ENCODE data around the gene MME.
"Not testable (repeated sequence)": the region's sequence is repeated elsewhere in the genome, so short reads cannot be mapped to it uniquely, and the experiment has no call there.

MME gene

DNA sequence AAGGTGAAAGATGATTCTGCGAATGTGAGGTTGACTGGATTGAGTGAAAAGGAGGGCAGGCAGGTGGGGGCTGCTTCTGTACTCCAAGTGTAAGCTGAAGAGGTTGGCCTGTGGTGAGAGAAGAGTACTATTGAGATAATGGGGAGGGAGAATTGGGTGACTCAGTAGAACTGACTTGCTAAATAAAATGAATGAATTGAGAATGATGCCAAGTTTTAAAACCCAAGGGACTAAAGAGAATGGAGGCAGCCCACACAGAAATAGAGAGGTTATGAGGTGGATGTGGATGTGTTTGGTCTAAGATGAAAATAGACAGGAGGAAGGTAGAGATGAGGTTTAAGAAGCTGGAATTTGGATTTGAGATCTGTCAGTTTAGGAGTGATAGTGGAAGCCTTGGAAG, 5.9 kb downstream of the MME start:
- no peak for DNase-seq

DNA sequence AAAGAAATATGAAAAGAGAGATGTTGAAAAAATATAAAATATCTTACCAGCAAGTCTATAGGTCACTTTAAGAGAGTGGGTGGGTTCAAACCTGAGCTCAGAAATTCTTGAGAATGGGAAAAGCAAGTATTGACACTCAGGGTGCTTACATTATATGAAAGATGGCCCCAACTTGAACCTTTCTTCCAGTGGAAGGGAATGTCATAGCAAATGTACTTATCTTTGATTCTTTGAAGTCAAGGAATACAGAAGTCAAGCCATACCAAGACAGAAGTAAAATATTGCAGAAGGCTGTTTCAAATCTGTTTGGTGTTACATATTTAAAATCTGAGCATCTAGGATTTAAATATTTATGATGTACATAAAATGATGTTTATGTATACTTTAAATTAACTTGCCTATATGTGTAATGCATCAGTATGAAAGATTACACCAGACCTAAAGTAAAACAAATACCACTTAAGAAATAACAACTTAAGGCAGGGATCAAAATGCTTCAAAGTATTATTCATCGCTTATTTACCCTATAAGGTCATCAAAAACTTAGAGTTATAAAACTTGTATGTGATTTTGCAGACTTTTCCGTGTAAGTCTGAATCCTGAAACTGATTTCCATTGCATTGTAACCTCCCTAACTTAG, 8.7 kb downstream of the MME start:
- DNase-seq, result no peak

DNA sequence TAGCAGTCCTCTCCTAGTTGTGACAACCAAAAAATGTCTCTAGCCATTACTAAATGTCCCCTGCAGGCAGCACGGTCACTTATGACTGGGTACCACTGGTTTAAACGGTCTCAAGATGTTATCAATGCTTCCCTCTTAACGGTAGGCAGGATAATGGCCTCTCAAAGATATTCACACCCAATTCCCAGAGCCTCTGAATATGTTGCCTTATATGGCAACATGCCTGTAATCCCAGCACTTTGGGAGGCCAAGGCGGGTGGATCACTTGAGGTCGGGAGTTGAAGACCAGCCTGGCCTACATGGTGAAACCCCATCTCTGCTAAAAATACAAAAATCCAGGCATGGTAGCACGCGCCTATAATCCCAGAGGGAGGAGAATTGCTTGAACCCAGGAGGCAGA, 9.4 kb downstream of the MME start:
- DNase-seq, result no peak

DNA sequence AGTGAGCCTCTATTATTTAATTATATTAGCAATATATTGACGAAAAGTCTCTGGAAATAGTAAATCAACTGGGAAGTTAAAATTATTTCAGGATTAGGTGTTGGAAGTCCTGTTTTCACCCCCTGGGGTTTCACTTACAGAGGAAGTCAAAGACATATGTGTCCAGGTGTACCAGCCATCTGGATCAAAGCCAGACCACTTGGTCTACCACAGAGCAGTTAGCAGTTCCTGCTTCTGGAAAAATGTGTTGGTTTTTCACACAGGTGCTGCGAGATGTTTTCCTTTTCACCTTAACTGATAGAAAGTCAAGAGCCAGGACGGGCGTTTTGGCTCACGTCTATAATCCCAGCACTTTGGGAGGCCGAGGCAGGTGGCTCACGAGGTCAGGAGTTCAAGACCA, 13.1 kb downstream of the MME start:
- no peak for DNase-seq

DNA sequence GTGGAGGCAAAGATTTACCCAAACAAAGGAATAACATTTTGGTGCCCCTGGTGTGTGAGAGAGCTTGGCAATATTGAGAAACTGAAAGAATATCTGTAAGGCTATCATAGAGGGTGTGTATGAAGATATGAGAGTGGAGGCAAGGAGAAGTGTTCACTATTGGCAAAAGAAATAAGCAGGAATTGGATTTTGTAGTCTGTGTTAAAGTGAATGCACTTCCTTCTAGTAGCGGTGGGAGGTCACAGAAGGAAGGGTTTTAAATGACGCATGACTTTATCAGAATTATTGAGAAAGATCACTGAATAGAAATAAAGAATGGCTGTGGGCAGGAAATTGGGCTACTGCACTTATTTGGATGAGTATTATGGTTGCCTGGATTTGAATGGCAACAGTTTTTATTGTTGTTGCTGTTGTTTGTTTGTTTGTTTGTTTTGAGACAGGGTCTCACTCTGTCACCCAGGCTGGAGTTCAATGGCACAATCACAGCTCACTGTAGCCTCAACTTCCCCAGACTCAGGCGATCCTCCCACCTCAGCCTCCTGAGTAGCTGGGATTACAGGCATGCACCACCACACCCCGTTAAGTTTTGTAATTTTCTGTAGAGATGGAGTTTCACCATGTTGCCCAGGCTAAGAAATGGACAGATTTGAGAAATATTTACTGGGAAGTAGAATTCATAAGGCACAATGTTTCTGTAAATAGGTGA, 16.3 kb downstream of the MME start:
- DNase-seq, result no peak

DNA sequence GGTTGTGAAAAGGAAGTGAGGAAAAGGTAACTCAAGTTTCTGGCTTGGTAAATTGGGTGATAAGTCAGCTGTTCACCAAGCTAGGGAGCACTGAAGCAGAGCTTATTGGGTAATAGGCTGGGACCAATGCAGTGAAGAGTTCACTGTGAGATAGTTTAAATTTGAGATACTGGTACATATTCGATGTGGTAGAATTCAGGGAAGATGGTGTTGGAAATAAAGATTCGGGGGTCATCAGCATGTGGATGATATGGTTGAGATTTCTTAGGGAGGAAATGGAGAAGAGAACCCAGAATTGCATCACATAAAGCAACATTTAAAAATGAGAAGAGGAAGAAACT, 16.9 kb downstream of the MME start:
- DNase-seq, result no peak

DNA sequence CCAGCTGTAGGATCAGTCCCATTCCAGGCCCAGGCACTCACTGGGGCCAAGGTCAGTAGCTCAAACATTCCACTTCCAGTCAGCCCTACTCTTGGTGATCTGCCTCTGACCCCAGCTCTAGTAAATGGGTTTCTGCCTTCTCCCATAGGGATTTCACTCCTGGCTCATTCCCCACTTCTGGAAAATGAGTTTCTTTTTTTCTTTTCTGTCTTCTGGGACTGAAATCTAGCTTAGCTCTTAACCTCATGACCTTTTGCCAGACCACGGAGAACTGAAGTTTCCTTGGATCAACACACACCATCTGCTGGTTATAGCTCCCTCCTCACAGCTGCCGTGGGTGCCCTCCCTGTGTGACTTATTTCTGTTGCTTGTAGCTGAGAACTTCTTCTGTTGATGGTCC, 21.3 kb downstream of the MME start:
- DNase-seq, result no peak

DNA sequence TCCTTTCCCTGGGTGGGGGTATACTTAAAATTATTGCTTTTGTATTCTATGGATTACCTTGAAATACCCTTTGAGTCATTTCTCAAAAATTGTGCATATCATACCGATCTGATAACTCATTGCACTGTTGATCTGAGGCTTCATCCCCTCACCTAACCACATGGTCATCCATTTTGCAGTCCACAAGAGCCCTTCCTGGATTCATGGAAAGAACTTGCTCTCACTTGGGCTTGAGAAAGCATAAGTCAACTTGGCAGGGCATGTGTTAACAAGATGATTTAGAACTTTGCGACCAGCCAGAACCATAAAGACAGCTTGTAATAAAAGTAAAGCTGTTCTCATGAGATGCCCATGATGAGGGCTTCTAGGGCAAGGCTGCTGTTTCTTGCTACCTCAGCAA, 22.2 kb downstream of the MME start:
- no peak for DNase-seq

DNA sequence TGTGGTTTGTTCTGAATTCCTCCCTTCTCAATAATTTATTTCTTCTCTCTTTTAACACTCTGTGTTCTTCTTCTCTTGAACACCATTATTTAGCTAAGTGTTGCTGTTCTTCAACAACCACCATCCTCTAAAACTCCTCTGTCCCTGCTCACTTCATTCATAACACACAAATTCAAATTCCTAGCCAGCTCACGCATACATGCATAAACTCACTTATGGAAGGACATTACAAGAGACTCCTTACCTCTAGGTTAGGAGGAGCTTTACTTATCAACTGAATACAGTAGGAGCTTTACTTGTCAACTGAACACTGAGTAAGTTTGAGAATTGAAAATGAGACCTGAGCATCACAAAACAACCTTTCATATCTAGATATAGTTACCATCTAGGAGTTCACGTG, 23.6 kb downstream of the MME start:
- DNase-seq, result no peak

DNA sequence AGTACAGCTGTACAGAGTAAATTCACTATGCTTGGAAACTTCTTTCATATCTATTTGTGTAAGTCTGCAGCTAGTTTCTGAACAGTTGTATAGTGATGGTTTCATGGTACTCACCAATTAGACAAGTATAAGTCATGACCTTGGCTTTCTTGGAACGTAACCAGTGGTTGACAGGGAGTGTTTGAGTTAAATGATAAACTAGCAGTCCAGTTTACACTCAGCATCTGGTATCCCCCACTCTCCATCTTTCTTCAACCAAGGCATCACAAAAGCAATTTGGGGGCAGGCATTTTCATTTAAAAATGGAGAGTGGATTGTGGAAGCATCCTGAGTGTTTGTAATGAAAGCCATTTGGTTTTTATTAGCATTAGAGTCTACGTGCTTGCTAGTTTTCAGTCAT, 26.0 kb downstream of the MME start:
- no peak for DNase-seq

DNA sequence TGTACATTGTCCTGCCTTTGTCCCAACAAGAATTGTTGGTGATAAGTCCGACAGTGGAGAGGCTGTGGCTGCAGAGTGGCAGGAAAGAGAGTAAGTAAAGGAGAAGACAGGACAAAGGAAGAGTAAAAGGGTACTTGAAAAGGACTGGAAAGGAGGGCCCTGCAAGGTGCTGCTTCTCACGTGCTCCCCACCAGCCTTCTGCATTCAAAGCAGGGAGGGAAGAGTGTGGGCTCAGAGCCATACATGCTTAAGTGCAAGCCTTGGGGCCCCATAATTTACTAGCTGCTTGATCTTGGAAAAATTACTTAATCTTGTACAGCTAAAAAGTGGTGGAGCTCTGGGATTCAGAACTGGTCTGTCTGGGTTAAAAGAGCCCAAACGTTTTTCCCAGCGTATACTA, 29.9 kb downstream of the MME start:
- no peak for DNase-seq

DNA sequence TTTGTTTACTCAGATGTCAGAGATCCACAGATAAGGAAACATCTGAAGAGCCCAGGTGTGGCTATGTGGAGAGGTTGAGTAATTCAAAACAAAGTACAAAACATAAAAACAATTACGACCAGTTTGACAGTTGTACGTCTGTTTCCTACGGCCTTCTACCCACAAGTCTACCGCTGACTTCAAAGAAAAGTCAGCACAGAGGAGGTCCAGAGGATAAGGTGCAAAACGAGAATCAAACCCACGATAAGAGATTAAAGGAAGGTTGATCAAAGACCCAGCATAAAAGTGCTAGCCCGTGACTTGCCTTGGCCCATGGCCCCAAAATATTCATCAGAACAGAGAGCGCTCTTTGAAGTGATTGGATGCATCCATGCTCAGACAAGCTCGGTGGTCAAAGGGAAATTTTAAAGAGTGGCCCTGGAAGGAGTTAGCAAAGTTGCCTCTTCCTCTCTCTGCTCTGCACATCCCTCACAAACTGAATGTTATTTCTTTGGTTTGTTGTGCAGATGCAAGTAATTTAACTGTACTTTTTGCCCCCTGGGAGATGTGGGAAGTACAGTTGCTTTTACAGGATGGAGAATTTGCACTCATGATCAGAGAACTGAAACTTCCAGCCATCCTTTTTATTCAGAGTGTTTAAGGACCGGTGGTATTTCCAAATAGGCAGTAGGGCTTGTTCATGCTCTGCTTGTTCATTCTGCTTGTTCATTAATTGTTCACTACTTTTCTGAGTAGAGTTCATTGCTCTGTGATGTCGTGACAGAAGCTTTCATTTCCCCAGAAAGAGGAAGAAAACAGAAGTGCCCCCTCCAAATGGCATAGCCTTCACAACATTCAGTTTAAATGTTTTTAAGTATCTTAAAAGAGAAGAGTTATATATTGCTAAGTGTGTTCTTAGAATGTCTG, 31.1 kb downstream of the MME start:
- DNase-seq, result no peak

DNA sequence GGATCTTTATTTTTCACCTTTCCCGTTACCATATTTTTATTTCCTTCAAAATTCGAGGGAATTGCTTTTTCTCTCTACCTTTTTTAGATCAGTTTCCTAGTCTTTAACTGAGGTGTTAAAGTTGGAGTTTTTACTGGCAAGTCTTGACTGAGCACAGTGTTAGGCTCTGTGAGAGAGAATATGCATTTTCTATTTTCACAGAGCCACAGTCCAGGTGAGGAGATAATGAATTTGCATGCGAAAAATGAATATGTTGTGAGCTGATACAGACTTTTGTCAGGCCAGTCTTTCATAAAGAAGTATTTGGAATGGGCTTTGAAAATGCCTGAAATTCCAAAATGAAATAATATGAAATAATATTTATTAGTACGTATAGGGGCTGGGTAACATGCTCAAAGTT, 31.9 kb downstream of the MME start:
- DNase-seq, result no peak

DNA sequence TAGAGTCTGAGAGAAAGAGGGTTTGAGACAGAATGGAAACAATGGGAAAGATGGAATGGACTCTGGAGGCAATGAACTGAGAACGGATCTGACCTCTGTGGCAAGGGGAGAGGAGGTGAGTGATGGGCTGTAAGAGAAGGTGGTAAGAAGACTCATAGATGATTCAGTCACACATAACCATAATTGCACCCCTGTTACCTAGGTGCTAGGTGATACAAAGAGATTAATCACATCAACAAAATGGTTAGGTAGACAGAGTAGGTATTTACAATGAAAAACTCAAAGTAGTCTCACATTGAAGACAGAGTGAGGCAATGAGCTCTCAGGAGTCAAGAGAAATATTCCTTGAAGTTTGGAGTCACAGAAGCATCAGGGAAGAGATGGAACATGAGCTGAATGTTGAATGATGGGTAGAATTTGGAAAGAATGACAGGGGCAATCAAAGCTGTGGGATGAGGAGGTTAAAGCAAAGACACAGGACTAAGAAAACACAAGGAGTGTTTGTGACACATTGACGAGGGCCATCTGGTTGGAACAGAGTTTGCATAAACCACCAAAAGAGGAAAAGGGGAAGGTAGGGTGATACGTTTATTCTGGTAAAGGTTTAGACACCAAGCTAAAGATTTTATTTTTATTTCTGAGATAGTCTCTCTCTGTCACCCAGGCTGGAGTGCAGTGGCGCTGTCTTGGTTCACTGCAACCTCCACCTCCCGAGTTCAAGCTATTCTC, 32.7 kb downstream of the MME start:
- DNase-seq, result no peak

DNA sequence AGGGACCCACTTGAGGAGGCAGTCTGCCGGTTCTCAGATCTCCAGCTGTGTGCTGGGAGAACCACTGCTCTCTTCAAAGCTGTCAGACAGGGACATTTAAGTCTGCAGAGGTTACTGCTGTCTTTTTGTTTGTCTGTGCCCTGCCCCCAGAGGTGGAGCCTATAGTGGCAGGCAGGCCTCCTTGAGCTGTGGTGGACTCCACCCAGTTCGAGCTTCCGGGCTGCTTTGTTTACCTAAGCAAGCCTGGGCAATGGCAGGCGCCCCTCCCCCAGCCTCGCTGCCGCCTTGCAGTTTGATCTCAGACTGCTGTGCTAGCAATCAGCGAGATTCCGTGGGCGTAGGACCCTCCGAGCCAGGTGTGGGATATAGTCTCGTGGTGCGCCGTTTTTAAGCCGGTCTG, 44.6 kb downstream of the MME start:
- DNase-seq, result not testable (repeated sequence)

DNA sequence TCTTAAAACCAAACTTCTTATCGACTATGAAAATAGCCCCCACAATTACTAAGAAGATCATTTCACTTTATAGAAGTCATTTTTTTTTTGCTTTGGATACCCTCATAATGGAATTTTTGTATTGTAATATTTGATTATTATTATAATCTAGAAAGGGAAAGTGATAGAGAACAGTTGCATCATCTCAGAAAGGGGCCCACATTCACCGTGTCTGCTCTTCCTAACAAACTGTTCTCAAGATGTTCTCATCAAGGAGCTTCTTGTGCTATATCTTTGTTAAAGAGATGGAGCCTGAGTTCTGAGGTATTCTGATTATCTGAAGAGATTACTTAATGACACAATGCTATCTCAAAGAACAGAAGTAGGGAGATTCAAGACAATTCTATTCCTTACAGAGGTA, 49.3 kb downstream of the MME start:
- no peak for DNase-seq

DNA sequence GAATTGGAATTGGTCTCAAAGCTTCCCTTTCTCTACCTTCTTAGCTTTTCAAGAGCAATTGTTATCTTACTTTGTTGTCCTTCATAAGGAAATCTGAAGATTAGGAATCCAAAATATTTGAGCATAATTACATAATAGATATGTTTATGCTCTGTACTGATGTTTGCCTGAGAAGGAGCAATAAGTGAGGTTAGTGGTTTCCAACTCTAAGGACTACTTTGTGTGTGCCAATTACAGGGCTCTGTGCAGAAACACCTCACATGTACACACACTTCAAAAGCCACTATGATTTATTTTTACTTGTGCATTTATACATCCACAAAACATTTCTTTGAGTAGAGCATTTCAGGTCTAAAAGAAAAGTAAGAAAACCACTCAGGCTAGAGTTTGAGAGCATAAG, 49.9 kb downstream of the MME start:
- no peak for DNase-seq

DNA sequence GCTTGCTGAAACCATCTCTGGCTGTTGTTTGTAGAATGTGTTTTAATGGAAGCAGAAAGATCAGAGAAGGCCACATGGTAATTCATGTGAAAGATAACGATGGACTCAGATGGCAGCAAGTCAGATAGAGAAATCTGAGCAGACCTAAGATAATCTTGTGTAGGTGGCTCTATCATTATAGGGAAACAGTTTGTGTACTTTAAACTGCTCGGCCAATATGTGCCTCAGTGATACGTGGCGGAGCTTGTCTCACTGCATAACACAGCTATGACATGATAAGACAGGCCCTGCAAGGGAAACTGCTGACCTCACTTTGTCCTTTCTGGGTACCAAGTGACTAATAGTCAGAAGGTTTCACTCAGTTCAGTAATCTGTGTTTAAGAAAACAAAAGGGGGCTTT, 51.0 kb downstream of the MME start:
- DNase-seq, result no peak

DNA sequence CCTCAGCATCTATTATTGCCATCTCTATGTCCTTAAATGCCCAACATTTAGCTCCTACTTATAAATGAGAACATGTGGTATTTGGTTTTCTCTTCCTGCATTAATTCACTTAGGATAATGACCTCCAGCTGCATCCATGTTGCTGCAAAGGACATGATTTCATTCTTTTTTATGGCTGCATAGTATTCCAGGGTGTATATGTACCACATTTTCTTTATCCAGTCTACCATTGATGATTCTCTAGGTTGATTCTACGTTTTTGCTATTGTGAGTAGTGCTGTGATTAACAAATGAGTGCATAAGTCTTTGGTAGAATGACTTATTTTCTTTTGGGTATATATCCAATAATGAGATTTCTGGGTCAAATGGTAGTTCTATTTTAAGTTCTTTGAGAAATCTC, 54.2 kb downstream of the MME start:
- DNase-seq, result not testable (repeated sequence)

DNA sequence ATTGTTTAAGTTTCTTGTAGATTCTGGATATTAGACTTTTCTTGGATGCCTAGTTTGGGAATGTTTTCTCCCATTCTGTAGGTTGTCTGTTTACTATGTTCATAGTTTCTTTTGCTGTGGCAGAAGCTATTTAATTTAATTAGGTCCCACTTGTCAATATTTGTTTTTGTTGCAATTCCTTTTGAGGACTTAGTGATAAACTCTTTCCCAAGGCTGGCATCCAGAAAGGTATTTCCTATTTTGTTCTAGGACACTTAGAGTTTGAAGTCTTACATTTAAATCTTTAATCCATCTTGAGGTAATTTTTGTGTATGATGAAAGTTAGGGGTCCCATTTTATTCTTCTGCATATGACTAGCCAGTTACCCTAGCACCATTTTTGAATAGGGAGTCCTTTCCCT, 54.9 kb downstream of the MME start:
- DNase-seq, result no peak

DNA sequence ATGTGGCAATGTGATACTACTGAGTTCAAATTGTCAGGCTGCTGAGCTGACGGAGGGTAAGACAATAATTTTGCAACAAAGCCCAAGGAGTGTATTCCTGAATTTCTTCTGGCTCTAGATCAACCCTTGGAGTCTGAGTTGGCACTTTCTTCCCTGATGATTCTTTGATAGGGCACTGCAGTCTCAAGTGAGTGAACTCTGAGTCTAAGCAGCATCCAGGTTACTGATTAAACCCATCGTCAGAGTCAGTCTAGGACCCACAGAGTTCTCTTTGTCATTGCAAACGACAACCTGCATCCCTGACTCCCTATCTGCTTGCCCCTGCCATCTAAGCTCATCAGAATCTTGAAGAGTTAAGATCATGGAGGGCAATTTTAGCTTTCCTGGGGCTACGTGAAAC, 58.6 kb downstream of the MME start:
- no peak for DNase-seq

DNA sequence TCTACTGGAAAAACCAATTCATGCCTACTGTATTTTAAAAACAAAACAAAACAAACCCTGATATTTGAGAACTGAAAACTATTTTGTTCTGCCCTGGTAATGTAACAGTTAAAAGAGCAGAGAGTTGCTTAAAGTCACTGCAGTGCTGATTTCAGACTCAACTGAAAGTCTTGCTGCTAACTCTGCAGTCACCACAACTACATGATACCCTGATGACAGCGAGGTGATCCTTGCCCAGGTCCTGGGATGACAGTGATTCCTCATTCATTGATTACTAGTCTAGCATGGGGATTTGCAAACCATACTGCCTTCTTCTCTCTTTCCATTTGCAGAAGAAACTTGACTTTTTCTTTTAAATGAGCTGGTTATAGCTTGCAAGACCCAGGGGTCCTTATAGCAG, 67.5 kb downstream of the MME start:
- no peak for DNase-seq

DNA sequence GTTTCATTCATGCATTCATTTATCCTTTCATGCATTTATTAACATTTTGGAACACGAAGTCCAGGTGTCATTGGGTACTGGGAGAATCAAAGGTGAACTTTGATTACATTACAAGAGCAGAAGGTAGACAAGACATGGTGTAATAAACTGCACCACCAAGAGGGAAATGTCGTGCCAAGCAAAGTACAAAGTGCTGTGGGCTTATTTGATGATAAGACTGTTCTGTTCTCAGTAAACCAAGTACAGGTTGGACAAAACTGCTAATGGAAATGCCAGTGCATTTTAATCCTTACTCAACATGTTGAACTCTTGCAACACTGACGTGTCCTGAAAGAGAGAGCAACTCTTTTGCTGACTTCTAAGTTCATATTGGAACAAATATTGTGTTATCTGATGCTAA, 69.4 kb downstream of the MME start:
- DNase-seq, result no peak

Measured in femur (tissue), 1 donor.